ENCODE measurements around the gene CCL22. TPM values are rescaled to one million over a fixed set of nuclear protein-coding genes. Genes with fewer than 3 reads are reported as not detected.

The CCL22 gene
- total RNA-seq: not detected

GRCh38 chr16:57358527-57359095 lies at the start of gene CCL22:
Gene CCL22 (plus strand): TSS chr16:57358783. CDS start chr16:57358817, 34 bp downstream.

GRCh38 chr16:57372372-57373116 lies 14.0 kb downstream of the CCL22 start, which contains the start of gene CX3CL1:
Gene CX3CL1 (plus strand): TSS chr16:57372490. CDS start chr16:57372569, 79 bp downstream.

GRCh38 chr16:57403965-57404817 lies 45.6 kb downstream of the CCL22 start, which contains the start of gene CCL17:
Gene CCL17 (plus strand): TSS chr16:57404767. CDS start chr16:57413933, 9,166 bp downstream.

Small RNA genes within 50 kb of the gene (small RNA-seq; reads per million reads assigned to genes)
- gene AC108081.1 (ENCODE audit: low replicate concordance): not detected

Other genes with a start within 250 kb of the CCL22 start
- 45.5 TPM for gene PSME3IP1, start 172.7 kb upstream of the CCL22 start, total RNA-seq
- 70.8 TPM for gene RSPRY1, start 172.5 kb upstream of the CCL22 start, total RNA-seq
- gene ARL2BP, start 113.5 kb upstream of the CCL22 start, total RNA-seq: 46.1 TPM
- 14.1 TPM for gene PLLP, start 74.1 kb upstream of the CCL22 start, total RNA-seq
- gene CX3CL1, start 13.7 kb downstream of the CCL22 start, total RNA-seq: 30.6 TPM
- gene CCL17, start 46.0 kb downstream of the CCL22 start, total RNA-seq: 1.1 TPM
- 47.7 TPM for gene CIAPIN1, start 88.6 kb downstream of the CCL22 start, total RNA-seq
- gene COQ9, start 88.7 kb downstream of the CCL22 start, total RNA-seq: 77.0 TPM
- 91.0 TPM for gene POLR2C, start 103.9 kb downstream of the CCL22 start, total RNA-seq
- 25.6 TPM for gene DOK4, start 127.7 kb downstream of the CCL22 start, total RNA-seq
- 15.4 TPM for gene CCDC102A, start 177.8 kb downstream of the CCL22 start, total RNA-seq
- 0.70 TPM for gene ADGRG5, start 183.9 kb downstream of the CCL22 start, total RNA-seq

Measured in metanephros (tissue), 2 donors.